ENCODE measurements around the gene RC3H1. TPM values are rescaled to one million over a fixed set of nuclear protein-coding genes. Genes with fewer than 3 reads are reported as not detected.

Gene RC3H1
- total and polyA plus RNA-seq, 2 of the 8 experiments (the other 6 are each of a cell fraction or from before 2014, with no cell fraction given), result 7.4 to 32.2 TPM

GRCh38 chr1:173948594-173948993 lies 73.6 kb downstream of the RC3H1 start:
- TF ChIP-seq, protein P1, sequence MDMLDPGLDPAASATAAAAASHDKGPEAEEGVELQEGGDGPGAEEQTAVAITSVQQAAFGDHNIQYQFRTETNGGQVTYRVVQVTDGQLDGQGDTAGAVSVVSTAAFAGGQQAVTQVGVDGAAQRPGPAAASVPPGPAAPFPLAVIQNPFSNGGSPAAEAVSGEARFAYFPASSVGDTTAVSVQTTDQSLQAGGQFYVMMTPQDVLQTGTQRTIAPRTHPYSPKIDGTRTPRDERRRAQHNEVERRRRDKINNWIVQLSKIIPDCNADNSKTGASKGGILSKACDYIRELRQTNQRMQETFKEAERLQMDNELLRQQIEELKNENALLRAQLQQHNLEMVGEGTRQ (IDR thresholded peaks at IDR 0.05; ENCODE audit: low read length), result no peak
- no peak for TF ChIP-seq CEBPB (IDR thresholded peaks at IDR 0.05; ENCODE audit: low read depth, low read length)
- no peak for TF ChIP-seq SP1 (IDR thresholded peaks at IDR 0.05; ENCODE audit: low read depth, low read length)
- no peak for TF ChIP-seq CHD2 (IDR thresholded peaks at IDR 0.05; ENCODE audit: low read length)
- Histone ChIP-seq H3K4me1 (replicated peaks in 1 of 4; ENCODE audit: control insufficient read depth in 3 of 4, insufficient read depth in 4 of 4, low read length in 3 of 4) (no peaks in the 10 kb centered on the region), H2AK5ac (ENCODE audit: low read depth, low read length) (no peak overlapping the region), H4K91ac (replicated peaks; ENCODE audit: insufficient read length, low read length) (no peak overlapping the region), H3K9me3 (ENCODE audit: insufficient read depth in 2 of 2, low read depth in 1 of 2, low read length in 1 of 2) (no peaks in the 10 kb centered on the region), H3K9ac (replicated peaks in 1 of 4; ENCODE audit: extremely low read depth in 1 of 4, low read depth in 3 of 4, low read length in 3 of 4) (no peak overlapping the region), H3K27ac (ENCODE audit: low read depth, low read length) (no peak overlapping the region), H3K4me3 (ENCODE audit: extremely low read depth in 1 of 4, insufficient read depth in 2 of 4, low read depth in 3 of 4, low read length in 4 of 4) (no peak overlapping the region), H3K23ac (ENCODE audit: insufficient read length) (no peak overlapping the region), H3K4me2 (ENCODE audit: insufficient read depth in 1 of 2, low read depth in 2 of 2, low read length in 2 of 2) (no peak overlapping the region), H2AFZ (ENCODE audit: low read length) (no peak overlapping the region), H3K14ac (ENCODE audit: insufficient read length) (no peak overlapping the region), H4K8ac (ENCODE audit: extremely low read depth, insufficient read depth, low read length) (no peak overlapping the region), H3K4ac (replicated peaks; ENCODE audit: insufficient read length, low read depth, low read length) (no peak overlapping the region), H3K79me1 (ENCODE audit: low read depth, low read length) (no peaks in the 10 kb centered on the region), H3K27me3 (replicated peaks in 1 of 4; ENCODE audit: control insufficient read depth in 3 of 4, extremely low read depth in 1 of 4, insufficient read depth in 3 of 4, low read length in 3 of 4) (no peaks in the 10 kb centered on the region), H2BK5ac (ENCODE audit: low read depth, low read length) (no peak overlapping the region), H3K79me2 (ENCODE audit: control insufficient read depth in 1 of 2, insufficient read depth in 2 of 2, low read length in 2 of 2) (no peaks in the 10 kb centered on the region), H3K23me2 (ENCODE audit: low read depth, low read length) (no peaks in the 10 kb centered on the region), H4K5ac (ENCODE audit: insufficient read length, low read depth, low read length) (no peak overlapping the region), H4K20me1 (replicated peaks in 1 of 2; ENCODE audit: control insufficient read depth in 1 of 2, insufficient read depth in 2 of 2, low read length in 2 of 2) (no peaks in the 10 kb centered on the region), H2BK120ac (replicated peaks; ENCODE audit: low read depth, low read length) (no peak overlapping the region), H3K56ac (replicated peaks; ENCODE audit: insufficient read length, low read depth, low read length) (no peak overlapping the region), H3K36me3 (ENCODE audit: control insufficient read depth in 2 of 4, insufficient read depth in 4 of 4, low read length in 3 of 4) (peaks cover 9 to 76% (median 37%) of the 10 kb centered on the region in 4 experiments), H2BK15ac (ENCODE audit: low read length) (no peak overlapping the region), H2BK12ac (ENCODE audit: low read depth, low read length) (no peak overlapping the region), H2BK20ac (ENCODE audit: low read length) (no peak overlapping the region), H3K18ac (ENCODE audit: extremely low read depth, low read length) (no peak overlapping the region)
- POLR2A ChIA-PET (ENCODE audit: partially characterized antibody), result no interaction called here
- CTCF ChIA-PET (ENCODE audit: partially characterized antibody), result no interaction called here
- DNase-seq (ENCODE audit: low read depth in 1 of 2, low spot score in 2 of 2), result no peak
- FAIRE-seq, result no peak
- WGBS, 2 experiments (ENCODE audit: extremely low coverage in 1 of 2, insufficient coverage in 1 of 2, insufficient read length in 1 of 2, insufficient replicate concordance in 2 of 2, low coverage in 1 of 2, low lambda C conversion rate in 2 of 2, missing lambda C conversion rate in 1 of 2), result 98% methylated on average over 4 of the region's 4 CpGs; no CpG with 5 or more reads in 1 of the 2 experiments

Measured in H1 (cell line).